Inflammatory macrophage treated with lipopolysaccharide for 4 hours (primary cell): ENCODE data around the gene ARMH1.
"Not testable (repeated sequence)": the region's sequence is repeated elsewhere in the genome, so short reads cannot be mapped to it uniquely, and the experiment has no call there.

Source experiments
- DNase-seq: peaks from one replicate; pipeline ENCODE4 v3.0.0-alpha.2; 2020

ARMH1 gene

GRCh38 chr1:44723496-44724295 is 49.2 kb downstream of the ARMH1 start:
- peak; percentile 78 for DNase-seq

DNA sequence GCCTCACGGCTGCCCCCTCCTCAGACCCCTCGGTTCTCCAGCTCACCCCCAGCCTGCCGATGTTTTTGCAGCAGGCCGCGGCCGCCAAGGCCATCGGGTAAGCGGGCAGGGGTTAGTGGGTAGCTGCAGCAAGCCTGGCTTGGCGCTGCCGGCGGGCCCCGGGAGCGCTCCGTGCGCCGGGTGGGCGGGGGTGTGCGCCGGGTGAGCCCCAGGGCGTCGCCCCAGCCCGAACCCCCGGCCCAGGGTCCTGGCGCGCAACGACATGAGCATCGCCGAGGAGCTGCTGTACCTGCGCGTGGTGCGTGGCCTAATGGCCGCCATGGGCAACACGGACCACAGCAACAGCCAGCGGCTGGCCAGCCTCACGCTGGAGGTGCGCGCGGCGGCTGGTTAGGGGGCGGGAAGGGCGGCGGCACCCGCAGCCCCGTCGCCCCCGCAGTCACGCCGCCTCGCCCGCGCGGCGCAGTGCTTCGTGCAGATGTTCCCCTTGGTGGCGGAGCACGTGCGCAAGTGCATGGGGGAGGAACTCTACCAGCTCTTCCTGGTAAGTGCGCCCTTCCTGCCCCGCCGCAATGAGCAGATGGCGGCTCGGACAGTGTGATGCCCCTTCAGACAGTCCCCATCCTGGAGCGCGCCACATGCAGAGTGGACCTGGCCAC is 49.9 kb downstream of the ARMH1 start:
- DNase-seq: no peak

- no peak for DNase-seq
Measured at GRCh38 chr1:44724955-44725698, 50.6 kb downstream of the ARMH1 start.

- peak; percentile 98 for DNase-seq
Measured at GRCh38 chr1:44730741-44731512, 56.4 kb downstream of the ARMH1 start, which contains the start of gene RNU5D-1. TSS of gene RNU5D-1 (minus strand) at chr1:44731170.

DNA sequence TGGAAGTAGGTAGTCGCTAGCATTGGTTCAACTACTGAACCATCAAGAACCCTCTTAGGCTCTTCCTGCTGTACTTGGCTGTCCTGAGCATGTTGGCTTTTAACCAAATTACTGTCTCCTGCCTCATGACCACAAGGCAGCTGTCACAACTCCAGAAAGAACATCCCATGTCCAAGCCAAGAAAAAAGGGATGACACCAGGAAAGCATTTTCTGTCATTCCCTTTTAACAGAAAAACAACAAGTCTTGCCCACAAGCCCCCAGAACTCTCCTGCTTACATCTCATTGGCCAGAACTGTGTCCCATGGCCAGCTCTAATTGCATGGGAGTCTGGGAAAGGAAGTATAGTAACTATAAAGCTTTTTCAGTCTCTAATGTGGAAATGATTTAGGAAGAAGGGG is 58.9 kb downstream of the ARMH1 start:
- DNase-seq: no peak

- no peak for DNase-seq
Measured at GRCh38 chr1:44733784-44734183, 59.3 kb downstream of the ARMH1 start.

- DNase-seq: no peak
Measured at GRCh38 chr1:44735992-44736391, 61.5 kb downstream of the ARMH1 start.

DNA sequence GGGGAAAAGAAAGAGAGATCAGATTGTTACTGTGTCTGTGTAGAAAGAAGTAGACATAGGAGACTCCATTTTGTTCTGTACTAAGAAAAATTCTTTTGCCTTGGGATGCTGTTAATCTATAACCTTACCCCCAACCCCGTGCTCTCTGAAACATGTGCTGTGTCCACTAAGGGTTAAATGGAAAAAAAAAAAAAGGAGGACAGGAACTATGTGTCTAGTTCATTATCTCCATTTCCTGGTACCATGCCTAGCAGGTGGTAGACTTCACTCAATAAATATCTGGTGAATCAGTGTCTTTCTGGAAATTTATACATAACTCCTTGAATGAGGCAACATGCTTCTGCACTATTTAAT is 64.4 kb downstream of the ARMH1 start:
- not testable (repeated sequence) for DNase-seq

DNA sequence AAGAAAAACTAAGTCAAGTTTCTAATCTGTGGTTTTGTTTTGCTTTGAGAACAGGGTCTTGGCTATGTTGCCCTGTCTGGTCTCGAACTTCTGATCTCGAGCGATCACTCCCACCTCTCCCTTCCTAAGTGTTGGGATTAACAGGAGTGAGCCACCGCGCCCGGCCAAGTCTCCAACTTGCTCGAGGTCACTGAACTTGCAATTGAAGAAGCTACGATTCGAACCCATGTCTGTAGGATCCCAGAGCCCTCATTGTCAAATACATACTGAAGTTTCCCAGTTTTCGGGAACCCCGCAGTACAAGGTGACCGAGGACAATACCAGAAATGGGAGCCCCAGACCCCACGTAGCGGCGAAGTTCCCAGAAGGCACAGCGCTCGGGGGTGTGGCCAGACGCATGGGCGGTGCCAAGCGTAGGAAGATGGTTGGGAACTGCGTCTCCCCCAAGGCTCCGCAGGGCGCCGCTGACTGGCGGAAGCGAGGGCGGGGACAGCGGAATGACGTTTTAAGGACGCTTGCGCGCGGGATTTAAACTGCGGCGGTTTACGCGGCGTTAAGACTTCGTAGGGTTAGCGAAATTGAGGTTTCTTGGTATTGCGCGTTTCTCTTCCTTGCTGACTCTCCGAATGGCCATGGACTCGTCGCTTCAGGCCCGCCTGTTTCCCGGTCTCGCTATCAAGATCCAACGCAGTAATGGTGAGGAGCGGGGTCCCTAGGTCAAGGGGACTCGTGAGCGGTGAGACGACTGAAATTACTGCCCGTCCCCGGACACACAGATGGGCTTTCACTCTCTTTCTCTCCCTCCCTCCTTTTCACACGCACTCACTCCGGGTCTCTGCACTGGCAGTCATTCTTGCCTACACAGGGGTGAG is 65.0 kb downstream of the ARMH1 start, which contains the start of gene KIF2C:
TSS of gene KIF2C (plus strand) at position 531 of the 872 bp plus-strand sequence. CDS start at position 627, 96 bp downstream.
- DNase-seq: peak; percentile 99

DNA sequence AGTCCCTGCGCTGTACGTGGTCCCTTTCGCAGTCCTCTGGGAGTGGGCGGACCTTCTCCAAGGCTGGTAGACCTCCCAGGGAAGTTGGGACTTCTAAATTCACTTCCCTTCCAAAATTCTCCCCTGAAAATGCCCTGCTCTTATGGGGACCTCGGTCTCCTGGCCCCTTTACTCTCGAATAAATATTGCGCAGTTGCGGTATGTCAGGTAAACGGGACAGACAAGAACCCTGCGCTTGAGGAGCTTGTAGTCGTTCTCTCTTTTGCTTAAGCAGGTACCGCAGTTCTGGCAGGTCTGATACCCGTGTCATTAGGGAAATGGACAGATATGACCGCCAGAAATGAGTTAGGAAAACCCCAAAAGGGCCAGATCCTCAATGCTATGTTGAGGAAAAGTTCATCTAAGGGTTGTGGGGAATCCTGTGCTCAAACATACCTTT is 65.7 kb downstream of the ARMH1 start:
- DNase-seq: no peak

DNA sequence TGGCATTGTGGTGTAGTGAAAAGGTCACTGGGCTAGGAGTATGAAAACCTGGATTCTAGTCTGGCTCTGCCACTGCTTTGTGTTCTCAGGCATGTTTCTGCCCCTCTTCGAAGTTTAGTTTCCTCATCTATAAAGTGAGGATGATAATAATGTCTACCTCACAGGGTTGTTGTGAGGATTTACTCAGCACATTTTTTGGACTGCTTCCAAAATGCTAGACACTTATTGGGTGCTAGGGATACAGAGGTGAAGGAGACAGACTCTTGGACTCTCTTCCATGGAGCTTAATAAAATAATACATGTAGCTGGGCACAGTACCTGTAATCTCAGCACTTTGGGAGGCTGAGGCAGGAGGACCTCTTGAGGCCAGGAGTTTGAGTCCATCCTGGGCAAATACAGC is 68.7 kb downstream of the ARMH1 start:
- no peak for DNase-seq

GRCh38 chr1:44747878-44748277 is 73.4 kb downstream of the ARMH1 start:
- no peak for DNase-seq

- no peak for DNase-seq
Measured at GRCh38 chr1:44757420-44757819, 82.9 kb downstream of the ARMH1 start.

DNA sequence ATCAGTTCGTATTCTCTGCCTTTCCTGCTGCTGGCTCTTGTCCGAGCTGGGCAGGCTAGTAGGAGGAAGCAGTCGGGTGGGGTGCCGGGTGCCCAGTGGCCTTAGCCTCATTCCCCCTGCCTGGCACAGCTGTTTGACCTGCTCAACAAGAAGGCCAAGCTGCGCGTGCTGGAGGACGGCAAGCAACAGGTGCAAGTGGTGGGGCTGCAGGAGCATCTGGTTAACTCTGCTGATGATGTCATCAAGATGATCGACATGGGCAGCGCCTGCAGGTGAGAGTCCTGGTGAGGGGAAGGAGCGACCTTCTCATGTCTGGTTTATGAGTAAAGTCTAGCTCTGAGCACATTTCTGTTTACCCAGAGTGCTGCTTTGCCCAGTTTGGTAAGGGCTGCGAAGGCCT is 84.6 kb downstream of the ARMH1 start:
- no peak for DNase-seq

- no peak for DNase-seq
Measured at GRCh38 chr1:44760876-44761275, 86.4 kb downstream of the ARMH1 start.

GRCh38 chr1:44766421-44766820 is 91.9 kb downstream of the ARMH1 start:
- not testable (repeated sequence) for DNase-seq
